Esophagus squamous epithelium (tissue), 5 donors: ENCODE measurements around the gene ZFPM1. TPM values are rescaled to one million over a fixed set of nuclear protein-coding genes. Genes with fewer than 3 reads are reported as not detected.

ENCODE experiments used
- DNase-seq: peaks from one replicate; lab custom pipeline; 2025; lab: John Stamatoyannopoulos, UW
- H3K27ac ChIP-seq, 4 donors: fragments of 200-600 bp; sonication (generic); one replicate each; pipeline ENCODE4 v1.5.1; 2016 to 2019; ENCODE audit warnings: mild to moderate bottlenecking in 1 of 4
- H3K27me3 ChIP-seq, 4 donors: fragments of 200-600 bp; sonication (generic); 1 replicate in 3 of 4; 2 replicates in 1 of 4; pipeline versions ENCODE4 v1.5.1 to v1.6.0; 2017 to 2021; ENCODE audit warnings: antibody characterized with exemption in 1 of 4
- H3K36me3 ChIP-seq, 3 donors: fragments of 200-600 bp; sonication (generic); one replicate each; pipeline ENCODE4 v1.5.1; 2016 to 2019
- H3K4me1 ChIP-seq, 3 donors: fragments of 200-600 bp; sonication (generic); one replicate each; pipeline ENCODE4 v1.5.1; 2017 to 2019
- H3K4me3 ChIP-seq, 4 donors: fragments of 200-600 bp; sonication (generic); 1 replicate in 3 of 4; 2 replicates in 1 of 4; pipeline ENCODE4 v1.5.1; 2016 to 2019; ENCODE audit warnings: mild to moderate bottlenecking in 2 of 4, moderate library complexity in 1 of 4
- H3K9me3 ChIP-seq, 3 donors: fragments of 200-600 bp; sonication (generic); one replicate each; pipeline ENCODE4 v1.5.1; 2016 to 2019
- POLR2A ChIP-seq, 4 donors: fragments of 450-650 bp; IDR thresholded peaks; one replicate each; pipeline ENCODE4 v1.6.1; 2017; ENCODE audit warnings: antibody characterized with exemption in 4 of 4, mild to moderate bottlenecking in 4 of 4, moderate library complexity in 3 of 4
- WGBS, 2 donors: methylation state at CpG; one replicate each; pipeline ENCODE4 v1.1.5; 2018; 5-methylcytosine and 5-hydroxymethylcytosine counted together
- intact Hi-C: fragments of 100-400 bp; cut with DNase I; formaldehyde crosslinking; loops from one replicate; pipeline ENCODE4 v1.15.0; 2022
- total RNA-seq, 4 donors: library from RNA; depleted of rRNA; stranded (reverse); fragments of >200 nt; gene quantifications; one replicate each; pipeline ENCODE4 v1.1.0, GENCODE V29; 2016
- TF ChIP-seq, protein P1 (sequence below), 6 experiments: fragments of 450-650 bp in 4 of 6; fragments of 200-600 bp in 2 of 6; sonication (generic) in 2 of 6; IDR thresholded peaks; one replicate each; pipeline ENCODE4 v1.5.1; 2016 to 2019; ENCODE audit warnings: antibody characterized with exemption in 6 of 6, mild to moderate bottlenecking in 4 of 6, moderate library complexity in 4 of 6
- donor health status: DM: yes; HTN: yes; CAD: no.

Gene ZFPM1
- total RNA-seq, 4 donors from 2014 or later: 0.67 to 1.7 (median 1.2) TPM

DNA sequence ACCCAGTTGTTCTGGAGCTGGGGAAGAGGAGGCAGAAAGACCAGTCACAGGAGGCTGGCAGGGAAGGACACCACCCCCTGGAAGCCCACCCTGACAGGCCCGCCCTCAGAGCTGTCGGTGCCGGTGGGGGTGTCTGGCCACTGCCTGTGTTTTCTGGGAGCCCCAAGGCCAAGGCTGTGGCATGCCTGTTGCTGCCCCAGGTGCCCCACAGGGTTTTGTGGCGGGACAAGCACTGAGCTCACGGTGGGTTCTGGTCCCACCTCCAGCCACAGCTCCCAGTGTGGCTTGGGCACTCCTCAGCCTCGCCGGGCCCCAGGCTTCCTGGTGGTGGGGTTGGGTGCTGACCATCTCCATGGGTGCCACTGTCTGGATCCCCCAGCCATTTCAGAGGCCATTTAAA is 58.0 kb downstream of the ZFPM1 start:
- intact Hi-C loops: no loop called here
- no peak for DNase-seq
- Histone ChIP-seq H3K36me3 (no peaks in the 10 kb centered on the region), H3K27me3 (peaks cover 0 to 33% (median 0%) of the 10 kb centered on the region in 4 donors), H3K4me3 (no peak overlapping the region), H3K9me3 (no peaks in the 10 kb centered on the region), H3K27ac (no peak overlapping the region), H3K4me1 (peaks cover 6 to 23% (median 7%) of the 10 kb centered on the region in 3 donors)
- 80% methylated on average over 1 of the region's 7 CpGs; no CpG with 5 or more reads in 1 of the 2 donors for WGBS, 2 donors
- no peak for TF ChIP-seq POLR2A (IDR thresholded peaks at IDR 0.05)
- TF ChIP-seq, protein P1, sequence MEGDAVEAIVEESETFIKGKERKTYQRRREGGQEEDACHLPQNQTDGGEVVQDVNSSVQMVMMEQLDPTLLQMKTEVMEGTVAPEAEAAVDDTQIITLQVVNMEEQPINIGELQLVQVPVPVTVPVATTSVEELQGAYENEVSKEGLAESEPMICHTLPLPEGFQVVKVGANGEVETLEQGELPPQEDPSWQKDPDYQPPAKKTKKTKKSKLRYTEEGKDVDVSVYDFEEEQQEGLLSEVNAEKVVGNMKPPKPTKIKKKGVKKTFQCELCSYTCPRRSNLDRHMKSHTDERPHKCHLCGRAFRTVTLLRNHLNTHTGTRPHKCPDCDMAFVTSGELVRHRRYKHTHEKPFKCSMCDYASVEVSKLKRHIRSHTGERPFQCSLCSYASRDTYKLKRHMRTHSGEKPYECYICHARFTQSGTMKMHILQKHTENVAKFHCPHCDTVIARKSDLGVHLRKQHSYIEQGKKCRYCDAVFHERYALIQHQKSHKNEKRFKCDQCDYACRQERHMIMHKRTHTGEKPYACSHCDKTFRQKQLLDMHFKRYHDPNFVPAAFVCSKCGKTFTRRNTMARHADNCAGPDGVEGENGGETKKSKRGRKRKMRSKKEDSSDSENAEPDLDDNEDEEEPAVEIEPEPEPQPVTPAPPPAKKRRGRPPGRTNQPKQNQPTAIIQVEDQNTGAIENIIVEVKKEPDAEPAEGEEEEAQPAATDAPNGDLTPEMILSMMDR (IDR thresholded peaks at IDR 0.05): no peak

DNA sequence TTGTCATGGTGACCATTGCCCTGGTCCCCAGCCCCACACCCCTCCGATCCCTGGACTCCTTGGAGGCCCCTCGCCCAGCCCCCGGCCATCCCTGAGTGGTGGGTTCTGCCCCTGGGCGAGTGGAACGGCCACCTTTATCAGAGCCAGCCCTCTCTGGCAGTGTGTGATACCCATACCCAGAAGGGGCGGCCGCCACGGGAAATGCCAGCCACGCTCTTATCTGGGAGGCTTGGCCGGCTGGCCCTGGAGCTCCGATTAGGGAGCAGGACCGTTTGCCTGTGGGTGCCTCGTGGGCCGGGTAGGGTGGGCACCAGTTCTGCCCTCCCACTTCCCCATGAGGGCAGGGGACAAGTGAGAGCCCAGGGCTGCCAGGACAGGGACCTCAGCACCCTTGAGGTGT is 58.8 kb downstream of the ZFPM1 start:
- Histone ChIP-seq H3K36me3 (no peaks in the 10 kb centered on the region), H3K27me3 (peaks cover 0 to 41% (median 0%) of the 10 kb centered on the region in 4 donors), H3K4me3 (no peak overlapping the region), H3K9me3 (no peaks in the 10 kb centered on the region), H3K27ac (no peak overlapping the region), H3K4me1 (peaks cover 6 to 23% (median 7%) of the 10 kb centered on the region in 3 donors)
- no peak for DNase-seq
- TF ChIP-seq POLR2A (IDR thresholded peaks at IDR 0.05): no peak
- TF ChIP-seq, protein P1 (IDR thresholded peaks at IDR 0.05): no peak
- WGBS, 2 donors: no CpG with 5 or more reads among the region's 14 CpGs
- intact Hi-C loops: no loop called here

DNA sequence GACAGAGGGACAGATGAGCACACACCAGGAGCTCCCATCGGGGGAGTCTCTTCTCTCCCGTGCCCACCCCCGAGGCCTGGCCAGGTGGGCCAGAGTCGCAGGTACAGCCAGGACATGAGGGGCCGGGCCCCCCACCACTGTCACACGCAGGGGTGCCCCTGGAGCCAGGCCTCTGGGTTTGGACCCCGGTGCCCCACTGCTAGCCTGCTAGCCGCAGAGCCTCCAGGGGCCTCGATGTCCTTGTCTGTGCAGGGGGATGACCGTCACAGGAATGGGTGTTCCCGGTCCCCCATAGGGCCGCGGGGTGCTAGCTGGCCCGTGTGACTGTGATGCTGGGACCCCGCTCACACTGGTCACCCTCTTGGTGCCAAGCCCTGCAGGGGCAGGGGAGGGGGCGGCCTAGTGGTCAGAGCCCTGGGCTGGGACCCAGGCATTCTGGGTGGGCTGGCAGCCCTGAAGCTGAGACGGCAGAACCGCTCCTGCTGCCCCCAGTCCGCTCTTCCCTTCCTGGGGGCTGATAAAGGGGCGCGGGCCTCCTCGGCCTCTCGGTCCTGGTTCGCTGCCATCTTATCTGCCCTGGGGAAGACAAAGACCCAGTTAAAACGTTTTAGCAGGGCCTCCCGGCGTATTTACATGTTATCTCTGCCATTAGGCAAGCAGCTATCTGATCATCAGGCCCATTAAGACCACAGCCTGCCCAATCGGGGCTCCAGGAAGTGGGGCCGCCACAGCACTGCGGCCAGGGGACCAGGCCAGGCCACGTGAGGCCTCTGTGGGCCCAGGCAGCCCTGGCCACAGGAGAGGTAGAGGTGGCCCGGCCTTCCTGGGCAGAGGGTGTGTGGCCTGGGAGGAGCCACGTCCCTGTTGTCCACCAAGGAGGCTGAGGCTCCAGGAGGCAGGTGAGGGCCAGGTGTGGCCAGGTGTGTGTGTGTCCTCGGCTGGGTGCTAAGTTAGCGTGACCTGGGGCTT is 59.9 kb downstream of the ZFPM1 start:
- intact Hi-C loops: no loop called here
- no peaks in the 10 kb centered on the region for H3K9me3 ChIP-seq
- TF ChIP-seq, protein P1 (IDR thresholded peaks at IDR 0.05): no peak
- no peak for TF ChIP-seq POLR2A (IDR thresholded peaks at IDR 0.05)
- WGBS, 2 donors: 100% methylated on average over 1 to 2 of the region's 35 CpGs
- H3K27me3 ChIP-seq: peaks cover 0 to 48% (median 0%) of the 10 kb centered on the region in 4 donors
- no peak for DNase-seq
- H3K4me1 ChIP-seq: peaks cover 6 to 23% (median 7%) of the 10 kb centered on the region in 3 donors
- H3K4me3 ChIP-seq: no peak overlapping the region
- no peak overlapping the region for H3K27ac ChIP-seq
- H3K36me3 ChIP-seq: no peaks in the 10 kb centered on the region

DNA sequence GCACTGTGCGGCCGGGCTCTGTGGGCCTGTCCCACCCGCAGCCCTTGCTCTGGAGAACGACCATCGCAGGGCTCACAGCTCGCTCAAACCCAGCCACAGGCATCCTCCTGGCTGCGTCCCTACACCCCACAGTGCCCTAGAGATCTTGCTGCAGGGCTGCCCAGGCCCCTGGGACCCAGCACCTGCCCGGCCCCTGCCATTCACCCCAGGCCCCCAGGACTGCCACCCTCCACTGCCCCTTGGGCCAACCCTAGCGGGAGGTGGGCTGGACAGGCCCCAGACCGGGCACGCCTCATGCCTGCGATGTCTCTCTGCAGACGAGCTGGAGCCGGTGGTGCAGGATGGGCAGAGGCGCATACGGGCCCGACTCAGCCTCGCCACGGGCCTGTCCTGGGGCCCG is 61.0 kb downstream of the ZFPM1 start:
- no peak overlapping the region for H3K4me3 ChIP-seq
- TF ChIP-seq POLR2A (IDR thresholded peaks at IDR 0.05): no peak
- TF ChIP-seq, protein P1 (IDR thresholded peaks at IDR 0.05): no peak
- no peak overlapping the region for H3K27ac ChIP-seq
- H3K9me3 ChIP-seq: no peaks in the 10 kb centered on the region
- 80% methylated on average over 4 of the region's 20 CpGs; no CpG with 5 or more reads in 1 of the 2 donors for WGBS, 2 donors
- peaks cover 6 to 16% (median 7%) of the 10 kb centered on the region in 3 donors for H3K4me1 ChIP-seq
- intact Hi-C loops: no loop called here
- no peak for DNase-seq
- H3K36me3 ChIP-seq: no peaks in the 10 kb centered on the region
- H3K27me3 ChIP-seq: peaks cover 0 to 57% (median 0%) of the 10 kb centered on the region in 4 donors
